ENCODE measurements around the gene ATP13A4.
"Not testable (repeated sequence)": the region's sequence is repeated elsewhere in the genome, so short reads cannot be mapped to it uniquely, and the experiment has no call there.

Gene ATP13A4

DNA sequence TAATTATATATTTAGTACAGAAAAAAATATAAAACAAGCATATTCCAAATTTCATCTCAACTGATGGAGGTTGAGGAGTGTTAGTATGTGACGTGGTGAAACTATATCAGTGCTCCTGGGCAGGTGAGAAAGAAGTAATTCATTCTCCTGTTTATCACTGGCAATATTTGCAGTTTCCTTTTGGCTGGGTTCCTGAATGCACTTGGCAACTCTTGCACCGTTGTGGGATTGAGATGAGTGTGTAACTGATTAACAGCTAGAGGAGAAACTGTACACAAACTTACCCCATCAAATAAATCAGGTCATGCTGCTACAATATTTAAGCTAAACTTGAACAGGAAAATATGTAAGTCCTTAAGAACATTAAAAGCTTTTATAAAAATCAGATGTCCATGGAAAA lies 2.1 kb upstream of the ATP13A4 start:
- no peak for DNase-seq (ENCODE audit: low read depth in 2 of 2)

DNA sequence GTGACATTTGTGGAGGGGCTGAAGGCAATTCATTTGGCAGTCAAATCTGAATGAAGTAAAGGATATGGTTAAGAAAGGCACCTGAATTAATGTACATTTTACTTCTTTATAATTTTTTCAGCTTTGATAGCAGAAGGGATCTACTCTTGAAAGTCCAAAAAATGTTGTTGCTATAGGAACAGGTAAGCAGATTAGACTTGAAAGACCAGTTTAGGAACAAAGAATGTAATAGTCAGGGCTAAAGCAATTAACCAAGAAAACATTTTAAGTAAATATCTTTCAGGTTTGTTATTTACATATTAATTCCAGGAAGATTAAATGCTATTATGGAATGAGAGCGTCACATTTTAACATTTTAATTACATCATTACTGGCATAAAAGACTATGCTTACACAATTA lies 1.1 kb downstream of the ATP13A4 start:
- no peak for DNase-seq (ENCODE audit: low read depth in 2 of 2)

DNA sequence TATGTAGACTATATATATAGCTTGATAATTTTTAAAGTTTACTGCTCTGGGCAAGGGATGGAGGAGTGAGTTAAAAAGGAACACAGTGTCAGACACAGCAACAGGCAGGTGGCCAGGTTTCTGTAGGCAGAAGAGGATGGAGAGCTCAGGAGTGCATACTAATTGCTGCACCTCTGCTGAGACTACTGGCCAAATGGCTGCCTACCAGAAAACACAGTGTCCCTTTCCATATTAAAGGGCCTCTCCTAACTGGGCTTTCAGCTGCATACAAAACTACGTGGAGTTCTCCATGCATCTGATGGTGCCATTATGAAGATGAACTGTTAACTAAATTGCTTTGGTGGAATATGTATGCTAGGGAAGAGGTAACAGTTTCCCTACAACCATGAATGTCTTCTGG lies 1.8 kb downstream of the ATP13A4 start:
- DNase-seq (ENCODE audit: low read depth in 2 of 2) = no peak

DNA sequence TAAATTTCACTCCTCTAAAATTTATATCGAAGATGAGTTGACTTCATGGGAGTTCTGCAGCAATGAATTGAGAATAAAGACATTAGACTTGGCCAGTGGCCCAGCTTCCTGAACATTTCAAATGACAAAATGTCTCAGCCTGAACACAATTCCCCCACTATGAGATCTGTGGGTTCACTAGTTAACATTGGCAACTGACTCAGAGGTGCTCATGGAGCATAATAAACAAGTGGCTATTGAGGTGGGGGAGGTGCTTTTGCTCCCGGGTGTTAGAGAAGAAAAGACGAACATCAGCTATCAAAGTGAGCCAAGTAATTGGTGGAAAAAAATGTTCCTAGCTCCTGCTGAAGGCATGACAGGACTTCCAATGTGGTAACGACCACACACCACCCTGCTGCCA lies 6.3 kb downstream of the ATP13A4 start:
- no peak for DNase-seq (ENCODE audit: low read depth in 2 of 2)

DNA sequence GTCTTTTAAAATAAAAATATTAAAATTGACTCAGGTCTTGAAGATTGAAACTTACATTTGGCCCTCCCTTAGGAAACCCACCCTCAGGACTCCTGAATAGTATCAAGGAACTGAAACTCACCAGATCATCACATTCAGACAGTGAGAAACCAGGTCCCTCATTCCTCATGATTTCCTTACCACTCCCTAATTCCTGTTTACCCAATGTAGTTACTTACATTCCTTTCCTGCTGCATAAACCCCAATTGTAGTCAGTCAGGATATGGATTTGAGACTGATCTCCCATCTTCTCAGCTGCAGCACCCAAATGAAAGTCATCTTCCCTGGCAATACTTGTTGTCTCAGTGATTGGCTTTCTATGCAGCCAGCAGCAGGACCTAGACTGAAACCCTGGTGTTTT lies 8.6 kb downstream of the ATP13A4 start:
- DNase-seq (ENCODE audit: low read depth in 2 of 2) = no peak

DNA sequence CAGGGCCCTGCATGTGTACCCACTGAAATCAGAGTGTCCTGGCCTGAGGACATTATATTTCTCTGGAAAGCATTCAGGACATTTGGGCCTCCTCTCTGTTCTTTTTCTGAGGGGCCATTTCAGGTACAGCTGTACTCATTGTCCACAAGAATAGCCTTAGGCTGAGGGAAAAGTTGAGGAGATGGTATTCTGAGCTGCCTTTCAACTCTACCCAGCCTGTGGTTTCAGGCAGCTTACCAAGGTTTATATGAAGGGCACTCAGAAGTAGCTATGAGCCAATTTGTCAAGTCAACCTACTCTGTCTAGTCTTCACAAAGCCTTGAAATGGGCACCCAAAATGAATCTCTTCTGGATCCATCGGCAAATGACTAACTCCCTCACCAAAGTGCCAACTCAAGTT lies 9.4 kb downstream of the ATP13A4 start:
- no peak for DNase-seq (ENCODE audit: low read depth in 2 of 2)

DNA sequence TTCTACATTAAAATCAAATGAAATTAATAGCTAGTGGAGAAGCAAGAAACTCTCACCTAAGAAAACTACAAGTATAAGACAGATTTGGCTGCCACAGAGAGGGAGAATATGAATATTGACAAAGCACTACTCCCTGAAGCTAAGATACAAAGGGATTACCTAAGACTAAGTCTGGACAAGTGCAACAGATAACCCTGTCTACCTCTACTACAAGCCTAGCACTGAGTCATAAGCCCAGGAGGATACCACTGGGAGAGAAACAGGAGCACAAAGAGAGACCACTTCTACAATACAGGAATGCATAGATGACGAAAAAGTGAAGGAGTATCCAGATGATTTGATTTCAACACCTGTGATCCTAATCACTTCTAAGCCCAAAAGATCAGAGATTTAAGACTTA lies 10.4 kb downstream of the ATP13A4 start:
- DNase-seq (ENCODE audit: low read depth in 2 of 2) = no peak

DNA sequence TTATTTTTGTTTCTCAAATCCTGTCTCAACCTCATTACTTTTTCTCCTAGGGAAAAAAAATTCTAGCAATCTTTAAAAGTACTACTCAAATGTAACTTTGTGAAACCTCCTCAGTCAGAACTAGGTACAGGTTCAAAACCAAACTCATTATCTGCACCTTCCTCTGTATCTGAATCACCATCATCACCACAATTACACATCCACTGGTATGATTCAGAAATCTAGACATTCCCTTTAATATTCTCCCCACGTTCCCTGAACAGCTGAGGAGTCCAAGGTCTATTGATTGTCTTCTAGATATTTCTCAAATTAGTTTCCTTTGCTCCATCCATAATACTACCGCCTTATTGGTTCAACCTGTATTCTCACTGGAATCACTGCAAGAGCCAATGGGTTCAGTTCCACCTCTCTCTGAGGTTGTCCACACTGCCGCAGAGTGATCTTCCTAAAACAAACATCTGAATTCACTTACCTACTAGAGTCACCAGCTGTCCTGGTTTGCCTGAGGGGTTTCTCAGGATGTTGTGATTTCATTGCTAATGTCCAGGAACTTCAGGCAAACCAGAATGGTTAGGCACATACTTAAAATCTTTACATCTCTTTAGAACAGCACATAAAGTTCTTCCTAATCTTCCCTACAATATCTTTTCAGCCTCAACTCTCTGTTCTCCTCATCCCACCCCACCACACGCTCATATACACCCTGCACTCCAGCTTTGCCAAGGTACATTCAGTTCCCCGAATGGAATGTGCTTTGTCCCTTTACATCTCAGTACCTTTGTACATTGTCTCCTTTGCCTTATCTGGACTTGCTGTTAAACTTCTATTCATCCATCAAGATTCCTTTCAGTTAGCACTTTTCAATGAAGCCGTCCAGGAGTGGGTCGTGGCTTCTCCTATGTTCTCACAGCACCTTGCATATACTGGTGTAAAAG lies 24.2 kb downstream of the ATP13A4 start:
- DNase-seq (ENCODE audit: low read depth in 2 of 2) = no peak

DNA sequence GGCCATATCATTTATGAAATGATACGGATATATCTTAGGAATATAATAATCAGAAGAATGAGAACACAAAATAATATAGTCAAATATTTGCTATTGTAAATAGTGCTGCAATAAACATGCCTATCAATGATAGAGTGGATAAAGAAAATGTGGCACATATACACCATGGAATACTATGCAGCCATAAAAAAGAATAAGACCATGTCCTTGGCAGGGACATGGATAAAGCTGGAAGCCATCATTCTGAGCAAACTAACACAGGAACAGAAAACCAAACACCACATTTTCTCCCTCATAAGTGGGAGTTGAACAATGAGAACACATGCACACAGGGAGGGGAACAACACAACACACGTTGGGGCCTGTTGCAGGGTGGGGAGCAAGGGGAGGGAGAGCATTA lies 28.6 kb downstream of the ATP13A4 start:
- not testable (repeated sequence) for DNase-seq (ENCODE audit: low read depth in 2 of 2)

DNA sequence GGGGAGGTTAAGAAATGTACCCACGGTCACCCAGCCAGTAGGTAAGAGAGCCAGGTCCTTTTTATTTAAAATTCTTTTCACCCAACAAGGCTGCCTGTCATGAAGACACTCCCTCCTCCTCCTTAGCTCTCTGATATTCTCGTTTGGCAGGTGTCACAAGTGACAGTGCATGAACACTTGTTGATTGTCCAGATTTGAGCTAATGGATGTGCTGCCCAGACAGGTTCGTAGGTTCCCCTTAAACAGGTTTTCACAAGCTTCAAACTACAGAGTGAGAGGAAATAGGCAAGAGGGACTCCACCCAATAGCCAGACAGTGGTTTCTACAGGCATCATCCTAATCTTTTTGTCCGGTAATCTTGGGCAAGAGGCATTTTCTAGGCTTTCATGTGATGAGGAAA lies 32.2 kb downstream of the ATP13A4 start:
- DNase-seq (ENCODE audit: low read depth in 2 of 2) = no peak

DNA sequence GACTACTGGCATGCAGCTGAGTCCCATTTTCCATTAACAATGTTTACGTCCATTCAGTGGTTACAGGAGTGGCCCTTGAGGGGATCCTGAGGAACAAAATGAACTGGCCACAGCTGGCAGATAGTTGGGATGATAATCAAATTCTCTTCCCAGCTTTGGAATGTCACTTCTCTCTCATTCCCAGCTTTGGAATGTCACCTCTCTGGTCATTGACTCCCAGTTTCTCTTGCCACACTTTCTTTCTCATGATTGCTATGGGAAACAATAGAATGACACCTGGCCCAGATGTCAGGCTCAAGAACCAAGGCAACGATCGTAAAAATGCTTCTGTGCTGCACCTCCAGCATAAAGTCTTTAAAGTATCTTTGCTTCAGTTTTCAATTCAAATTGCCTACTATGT lies 34.0 kb downstream of the ATP13A4 start:
- no peak for DNase-seq (ENCODE audit: low read depth in 2 of 2)

DNA sequence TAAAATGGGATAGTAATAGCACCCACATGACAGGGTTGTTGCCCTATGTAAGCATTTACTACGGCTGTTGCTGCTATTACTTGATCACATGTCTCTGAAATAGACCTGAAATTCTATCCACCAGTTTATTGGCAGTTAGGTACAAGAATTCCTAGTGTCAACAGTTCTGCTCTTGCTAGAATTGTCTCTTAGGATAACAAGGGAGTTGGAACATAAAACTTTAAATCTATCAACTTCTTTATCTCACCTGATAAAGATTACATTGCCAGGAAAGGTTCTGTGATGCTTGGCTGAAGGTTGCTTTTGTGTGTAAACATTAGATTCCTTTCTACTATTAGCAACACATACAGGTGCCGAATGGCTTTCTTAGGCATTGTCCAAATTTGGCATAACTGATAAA lies 38.7 kb downstream of the ATP13A4 start:
- no peak for DNase-seq (ENCODE audit: low read depth in 2 of 2)

DNA sequence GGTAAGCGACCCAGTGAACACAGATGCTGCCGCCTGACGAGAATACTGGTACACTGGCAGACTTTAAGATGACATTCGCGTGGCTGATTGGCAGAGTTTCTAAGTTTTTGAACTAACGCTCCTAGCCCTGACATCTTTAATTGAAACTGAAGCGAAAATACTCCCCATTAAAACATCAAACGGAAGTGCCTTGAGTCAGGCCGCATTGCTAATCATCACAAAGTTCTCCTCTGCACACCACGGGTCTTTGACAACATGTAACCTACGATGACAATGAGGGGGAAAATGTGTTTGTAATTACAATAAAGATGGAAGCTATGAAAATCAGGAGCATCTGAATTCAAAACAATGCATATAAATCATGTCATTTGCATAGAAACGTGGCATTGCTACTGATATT lies 44.5 kb downstream of the ATP13A4 start:
- no peak for DNase-seq (ENCODE audit: low read depth in 2 of 2)

DNA sequence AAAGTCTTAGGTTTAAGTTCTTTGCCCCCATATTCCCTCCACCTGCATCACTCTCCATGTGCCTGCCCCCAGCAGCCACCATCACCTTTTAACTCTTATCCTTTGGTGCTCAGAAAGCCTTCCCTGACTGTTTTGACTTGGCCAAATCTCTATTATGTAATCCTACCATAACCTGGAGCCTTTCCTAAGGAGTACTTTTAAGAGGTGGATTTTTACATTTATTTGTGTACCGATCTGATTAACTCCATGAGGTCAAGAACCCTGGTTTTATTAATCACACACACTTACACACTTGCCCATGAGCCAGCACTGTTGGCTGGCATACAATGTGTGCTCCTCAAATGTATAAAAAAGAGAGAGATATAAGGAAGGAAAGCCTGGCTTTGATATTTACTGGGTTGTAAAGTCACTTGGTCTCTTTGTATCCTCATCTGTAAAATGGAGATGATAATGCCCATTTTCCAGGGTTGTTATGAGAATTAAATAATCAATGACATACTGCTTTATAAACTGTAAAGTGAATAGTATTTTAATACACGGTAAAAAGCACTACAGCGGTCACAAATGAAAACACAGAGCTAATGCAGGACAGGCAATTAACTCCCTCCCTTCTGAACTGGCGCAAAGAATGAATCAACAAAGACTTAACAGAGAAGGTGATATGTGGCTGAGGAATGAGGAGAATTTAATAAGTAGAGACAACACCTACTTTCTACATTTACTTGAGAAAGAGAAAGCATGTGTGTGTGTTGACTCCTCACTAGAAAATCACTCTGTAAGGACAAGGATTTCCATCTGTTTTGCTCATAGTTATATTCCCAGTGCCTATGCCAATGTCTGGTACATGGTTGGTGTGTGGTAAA lies 45.4 kb downstream of the ATP13A4 start:
- DNase-seq (ENCODE audit: low read depth in 2 of 2) = no peak

DNA sequence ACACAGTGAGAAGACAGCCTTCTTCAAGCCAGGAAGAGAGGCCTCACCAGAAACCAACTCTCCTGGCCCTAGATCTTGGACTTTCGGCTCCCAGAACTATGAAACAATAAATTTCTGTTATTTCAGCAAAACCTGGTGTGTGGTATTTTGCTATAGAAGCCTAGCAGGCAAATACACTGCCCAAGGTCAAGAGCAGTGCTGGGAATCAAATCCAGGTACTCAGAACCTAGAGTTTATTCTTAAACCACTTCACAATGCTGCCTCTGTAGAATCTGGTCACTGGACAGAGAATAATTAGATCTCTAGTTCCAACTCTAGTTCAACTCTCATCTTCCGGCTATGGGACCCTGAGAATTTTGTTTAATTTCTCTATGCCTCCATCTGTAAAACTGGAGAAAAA lies 46.6 kb downstream of the ATP13A4 start:
- no peak for DNase-seq (ENCODE audit: low read depth in 2 of 2)

DNA sequence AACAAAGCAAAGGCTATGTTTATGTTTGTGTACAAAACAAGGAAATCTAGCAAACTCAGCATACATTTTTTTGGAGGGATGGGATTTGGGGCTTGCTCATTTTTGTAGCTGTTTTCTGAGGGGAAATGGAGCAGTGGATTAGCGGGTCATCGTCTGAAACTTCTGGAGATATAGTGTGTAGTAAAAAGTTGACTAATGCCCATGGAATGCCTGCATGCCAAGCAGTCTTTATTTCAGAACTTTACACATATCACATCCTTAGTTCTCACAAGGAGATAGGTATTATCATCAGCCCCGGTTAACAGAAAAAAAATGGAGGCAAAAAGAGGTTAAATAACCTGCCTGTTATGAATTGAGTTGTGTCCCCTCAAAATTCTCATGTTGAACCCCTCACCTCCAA lies 47.1 kb downstream of the ATP13A4 start:
- DNase-seq (ENCODE audit: low read depth in 2 of 2) = no peak

DNA sequence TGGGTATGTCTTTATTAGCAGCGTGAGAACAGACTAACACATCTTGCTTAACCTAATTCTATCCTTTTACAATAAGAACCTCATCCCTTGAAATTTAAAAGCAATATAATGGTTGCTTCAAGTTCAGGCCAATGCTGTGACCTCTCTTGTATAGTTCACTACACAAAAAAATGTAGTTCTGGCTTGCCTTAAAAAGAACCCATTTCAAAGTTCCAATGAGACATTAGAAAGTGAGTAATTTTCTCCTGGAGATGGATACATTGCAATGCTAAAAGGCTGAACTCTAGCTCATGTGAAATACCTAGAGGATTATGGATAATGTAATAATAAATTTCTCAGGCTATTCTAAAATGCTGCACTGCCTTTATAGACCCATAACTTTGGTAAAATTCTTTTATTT lies 47.8 kb downstream of the ATP13A4 start:
- DNase-seq (ENCODE audit: low read depth in 2 of 2) = no peak

DNA sequence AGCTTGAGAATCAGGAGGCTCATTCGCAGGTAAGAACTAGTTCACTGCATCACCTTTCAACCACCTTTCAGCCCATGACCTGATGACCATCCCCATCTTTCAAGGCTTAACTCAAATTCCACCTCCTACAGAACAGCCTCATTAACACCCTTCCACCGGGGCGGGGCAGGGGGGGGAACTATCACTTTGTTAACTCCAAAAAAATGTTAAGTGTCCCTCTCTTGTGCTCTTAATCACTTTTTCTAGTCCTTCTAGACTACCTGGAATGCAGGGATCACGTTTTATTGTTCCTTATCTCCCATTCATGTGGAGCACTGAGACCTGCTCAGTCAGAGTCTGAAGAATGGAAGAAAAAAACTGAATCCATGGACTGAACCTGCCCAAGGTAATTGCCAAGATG lies 51.8 kb downstream of the ATP13A4 start:
- DNase-seq (ENCODE audit: low read depth in 2 of 2) = no peak

DNA sequence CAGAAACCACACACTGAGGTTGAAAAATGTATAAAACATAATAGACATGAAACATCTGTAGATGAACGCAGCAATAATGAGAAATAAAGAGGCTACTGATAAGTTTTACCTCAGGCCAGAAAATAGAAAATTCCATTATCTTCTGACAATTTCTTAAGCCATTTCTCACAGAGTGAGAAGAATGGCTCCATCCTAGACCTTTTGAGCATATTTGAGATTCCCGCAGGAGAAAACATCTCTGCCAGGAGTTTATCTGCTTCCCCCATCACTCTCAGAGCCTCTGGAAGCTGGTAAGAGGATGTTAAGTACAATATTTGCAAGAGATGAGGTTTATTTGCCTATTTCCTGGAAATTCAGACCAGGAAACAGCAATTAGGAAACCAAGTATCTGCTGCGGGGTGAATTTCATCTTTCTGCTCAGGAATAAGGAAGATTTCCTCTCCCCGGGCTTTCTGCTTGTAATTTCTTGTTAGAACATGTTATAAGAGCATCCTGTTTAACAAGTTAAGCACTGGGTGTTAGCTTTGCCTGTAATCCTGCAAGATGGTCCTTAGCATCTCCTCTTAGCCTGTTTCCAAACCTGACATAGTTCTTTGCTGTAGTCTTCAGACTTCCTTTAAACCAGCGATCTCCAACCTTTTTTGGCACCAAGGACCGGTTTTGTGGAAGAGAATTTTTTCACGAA lies 54.8 kb downstream of the ATP13A4 start:
- DNase-seq (ENCODE audit: low read depth in 2 of 2) = no peak

DNA sequence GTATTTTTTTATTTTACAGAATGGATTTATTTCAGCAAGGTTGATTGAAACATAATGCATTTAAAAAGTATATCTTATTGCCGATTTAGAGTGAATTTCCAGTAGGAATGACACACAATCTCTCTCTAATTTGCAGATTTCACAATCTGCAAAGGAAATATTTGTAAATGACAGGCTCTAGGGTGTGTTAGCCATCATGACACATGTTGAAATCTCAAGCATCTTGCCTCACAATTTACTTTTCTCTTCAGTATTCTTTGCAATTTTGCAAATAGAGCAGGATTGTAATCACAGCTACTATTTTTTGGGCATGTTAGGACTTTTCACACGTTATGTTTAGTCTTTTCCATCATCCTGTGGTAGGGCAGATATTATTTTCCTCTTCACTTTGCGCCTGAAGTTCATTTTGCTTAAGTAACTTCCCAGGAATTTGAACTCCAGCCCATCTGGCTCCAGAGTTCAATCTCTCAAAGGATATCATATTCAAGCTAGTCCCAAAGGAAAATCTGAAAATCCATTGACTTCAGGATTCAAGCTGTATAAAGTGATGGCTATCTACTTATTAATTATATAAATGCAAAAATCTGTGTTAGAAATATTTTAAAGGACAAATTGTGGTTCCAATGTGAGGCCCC lies 55.4 kb downstream of the ATP13A4 start:
- no peak for DNase-seq (ENCODE audit: low read depth in 2 of 2)

DNA sequence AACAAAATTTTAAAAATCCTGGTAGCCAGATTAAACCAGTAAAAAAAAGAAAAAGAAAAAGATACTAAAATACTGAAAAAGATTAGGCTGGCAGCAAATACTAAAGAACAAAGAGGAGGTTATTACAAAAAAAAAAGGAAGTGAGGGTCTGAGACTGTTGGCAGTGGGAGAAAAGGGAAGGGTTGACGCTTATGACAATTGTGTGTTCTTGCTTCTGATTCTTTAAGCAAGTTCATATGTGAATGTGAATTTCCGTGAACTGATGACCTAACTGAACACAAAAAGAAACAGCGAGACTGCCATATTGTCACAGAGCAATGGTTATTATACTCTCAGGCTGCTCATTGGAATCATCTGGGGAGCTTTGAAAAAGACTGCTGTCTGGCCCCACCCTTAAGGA lies 56.5 kb downstream of the ATP13A4 start:
- no peak for DNase-seq (ENCODE audit: low read depth in 2 of 2)

DNA sequence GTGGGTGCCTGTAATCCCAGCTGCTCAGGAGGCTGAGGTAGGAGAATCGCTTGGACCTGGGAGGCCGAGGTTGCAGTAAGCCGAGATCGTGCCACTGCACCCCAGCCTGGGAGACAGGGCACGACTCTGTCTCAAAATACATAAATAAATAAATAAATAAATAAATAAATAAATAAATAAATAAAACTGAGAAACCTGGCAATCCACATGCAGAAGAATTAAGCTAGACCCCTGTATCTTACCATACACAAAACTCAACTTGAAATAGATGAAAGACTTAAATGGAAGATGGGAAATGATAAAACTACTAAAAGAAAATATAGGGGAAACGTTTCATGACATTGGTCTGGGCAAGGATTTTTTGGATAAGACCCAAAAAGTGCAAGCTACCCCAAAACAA lies 58.0 kb downstream of the ATP13A4 start:
- DNase-seq (ENCODE audit: low read depth in 2 of 2) = no peak

All from fibroblast of skin of left quadriceps (primary cell).